ENCODE data around the gene MBD5.

Gene MBD5

DNA sequence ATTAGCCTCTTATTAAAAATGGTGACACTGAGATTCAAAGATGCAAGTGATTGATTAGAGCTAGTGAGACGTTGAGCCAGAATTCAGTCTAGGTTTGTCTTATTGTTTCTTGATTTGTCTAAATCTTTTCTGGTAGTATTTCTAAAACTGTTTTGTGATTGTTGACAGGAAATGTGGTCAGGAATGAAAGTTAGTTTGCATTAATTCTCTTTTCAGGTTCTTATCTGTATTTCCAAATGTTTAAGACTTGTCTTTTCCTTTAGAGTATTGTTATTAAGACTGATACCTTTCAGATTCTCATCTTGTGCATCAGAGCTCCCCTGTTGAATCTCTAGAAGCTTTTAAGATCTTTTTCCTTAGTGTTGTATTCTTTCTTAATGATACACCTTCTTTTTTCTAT lies 89.3 kb downstream of the MBD5 start:
- in situ Hi-C loops (cut with MboI; ENCODE audit: low sequenced_read_pairs), result no loop called here

DNA sequence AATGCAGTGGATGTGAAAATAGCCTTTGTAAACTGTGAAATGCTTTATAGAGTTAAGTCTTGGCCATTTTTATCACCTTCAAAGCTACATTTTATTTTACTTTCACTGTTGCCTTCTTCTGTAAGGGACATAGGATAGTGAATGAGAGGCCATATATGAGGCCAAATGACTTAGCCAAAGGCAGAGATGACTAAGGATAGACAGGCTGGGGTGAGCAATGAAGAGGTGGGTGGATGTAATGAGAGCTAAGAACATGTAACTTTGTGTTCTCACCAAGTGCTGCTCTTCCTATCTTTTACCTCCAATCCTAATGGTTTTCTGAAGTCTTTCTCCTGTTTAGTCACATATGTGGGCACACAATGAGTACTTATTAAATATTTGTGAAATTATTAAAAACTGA lies 101.9 kb downstream of the MBD5 start:
- in situ Hi-C loops (cut with MboI; ENCODE audit: low sequenced_read_pairs), result no loop called here

DNA sequence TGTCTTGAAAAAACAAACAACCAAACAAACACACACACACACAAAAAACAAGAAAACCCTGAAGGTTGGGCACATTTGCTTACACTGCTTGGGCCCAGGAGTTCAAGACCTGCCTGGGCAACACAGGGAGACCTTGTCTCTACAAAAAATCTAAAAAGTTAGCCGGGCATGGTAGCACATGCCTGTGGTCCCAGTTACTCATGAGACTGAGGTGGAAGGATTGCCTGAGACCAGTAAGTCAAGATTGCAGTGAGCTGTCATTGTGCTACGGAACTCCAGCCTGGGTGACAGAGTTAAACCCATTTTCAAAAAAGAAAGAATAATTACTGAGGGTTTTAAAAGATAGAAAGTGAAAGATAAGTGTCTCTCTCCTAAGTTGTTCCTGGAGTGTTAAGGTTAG lies 103.4 kb downstream of the MBD5 start:
- in situ Hi-C loops (cut with MboI; ENCODE audit: low sequenced_read_pairs), result no loop called here

GRCh38 chr2:148130581-148130980 lies 109.7 kb downstream of the MBD5 start:
- in situ Hi-C loops (cut with MboI; ENCODE audit: low sequenced_read_pairs), result no loop called here

- in situ Hi-C loops (cut with MboI; ENCODE audit: low sequenced_read_pairs), result no loop called here
These were observed 111.5 kb downstream of the MBD5 start for GRCh38 chr2:148132412-148132811.

DNA sequence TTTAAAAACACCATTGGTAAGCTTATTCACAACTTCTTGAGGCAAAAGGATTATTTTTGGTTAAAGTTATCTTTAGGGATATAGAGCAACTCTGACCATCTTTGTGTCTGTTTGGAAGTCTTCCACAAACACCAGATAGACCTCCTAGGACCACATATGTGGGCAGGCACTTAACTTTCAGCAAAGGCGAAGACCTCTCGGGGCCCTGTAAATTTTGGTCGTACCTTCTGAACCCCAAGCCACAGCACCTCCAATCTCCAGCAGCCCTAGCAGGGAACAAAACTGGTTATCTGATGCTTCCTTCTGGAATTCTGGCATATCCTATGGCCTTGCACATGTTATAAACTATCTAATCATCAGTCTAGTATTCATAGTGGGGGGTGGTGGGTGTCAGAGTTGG lies 114.8 kb downstream of the MBD5 start:
- in situ Hi-C loops (cut with MboI; ENCODE audit: low sequenced_read_pairs), result no loop called here

DNA sequence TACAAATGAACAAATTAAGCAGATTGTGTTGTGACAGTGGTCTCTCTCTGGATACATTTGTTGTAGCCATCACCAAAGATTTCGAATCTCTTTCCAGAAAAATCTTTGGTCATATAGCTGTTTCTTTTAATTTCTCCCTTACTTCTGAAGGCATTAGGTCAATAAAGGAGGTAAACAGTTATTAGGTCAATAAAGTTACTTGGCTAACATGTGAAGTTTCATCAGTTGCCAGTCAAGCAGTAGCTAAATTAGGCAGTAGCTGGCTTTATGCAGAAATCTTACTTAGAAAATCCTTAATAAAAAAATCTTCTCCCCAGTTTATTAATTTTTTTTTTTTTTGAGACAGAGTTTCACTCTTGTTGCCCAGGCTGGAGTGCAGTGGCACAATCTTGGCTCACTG lies 115.5 kb downstream of the MBD5 start:
- in situ Hi-C loops (cut with MboI; ENCODE audit: low sequenced_read_pairs), result no loop called here

- in situ Hi-C loops (cut with MboI; ENCODE audit: low sequenced_read_pairs), result no loop called here
These were observed 141.1 kb downstream of the MBD5 start for GRCh38 chr2:148161909-148162435.

- in situ Hi-C loops (cut with MboI; ENCODE audit: low sequenced_read_pairs), result no loop called here
These were observed 142.0 kb downstream of the MBD5 start for GRCh38 chr2:148162871-148163270.

DNA sequence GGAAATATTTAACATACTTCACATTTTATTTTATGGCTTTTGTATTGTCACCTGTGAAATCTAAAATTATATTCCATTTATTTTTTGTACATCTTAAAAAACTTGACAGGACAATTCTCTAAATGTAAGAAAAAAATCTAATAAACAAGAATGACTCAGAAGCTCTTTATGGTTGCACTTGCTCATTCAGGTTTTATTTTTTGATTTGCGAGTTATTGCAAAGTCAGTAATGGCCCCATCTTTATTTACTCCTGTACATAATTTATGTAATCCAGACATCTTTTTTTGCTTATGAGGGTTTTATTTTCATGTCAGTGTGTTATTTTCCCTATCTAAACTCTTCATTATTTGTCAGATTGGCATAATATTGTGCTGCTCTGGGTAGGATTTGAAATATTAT lies 145.1 kb downstream of the MBD5 start:
- in situ Hi-C loops (cut with MboI; ENCODE audit: low sequenced_read_pairs), result no loop called here

GRCh38 chr2:148167241-148167766 lies 146.4 kb downstream of the MBD5 start:
- in situ Hi-C loops (cut with MboI; ENCODE audit: low sequenced_read_pairs), result no loop called here

GRCh38 chr2:148167855-148168254 lies 147.0 kb downstream of the MBD5 start:
- in situ Hi-C loops (cut with MboI; ENCODE audit: low sequenced_read_pairs), result no loop called here

DNA sequence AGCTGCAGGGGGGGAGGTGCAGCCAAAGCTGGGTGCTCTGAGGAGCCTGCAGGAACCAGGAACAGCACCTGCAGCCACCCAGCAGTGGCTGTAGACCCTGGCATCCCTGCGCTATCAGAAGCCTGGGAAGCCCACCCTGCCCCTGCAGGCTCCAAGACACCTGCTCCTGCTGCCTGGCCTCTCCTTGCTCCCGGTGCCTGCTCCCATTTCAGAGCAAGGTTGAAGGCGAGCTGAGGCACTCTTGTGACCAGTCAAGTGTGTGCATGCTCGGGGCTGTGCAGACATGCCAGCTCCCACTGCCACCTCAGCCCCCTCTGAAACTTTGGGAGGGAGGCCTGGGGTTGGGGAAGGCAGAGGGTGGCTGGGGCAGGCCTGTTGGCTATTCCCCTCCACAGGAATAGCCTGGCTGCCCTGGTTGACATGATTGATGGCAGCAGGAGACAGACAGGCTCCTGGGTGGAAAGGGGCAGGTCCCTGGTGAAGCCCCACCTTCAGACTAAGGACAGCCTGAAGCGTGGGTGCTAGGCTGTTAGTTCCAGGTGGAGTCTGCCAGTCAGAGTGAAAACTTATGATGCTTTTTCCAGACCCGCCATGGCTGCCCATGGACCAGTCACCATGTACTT lies 151.4 kb downstream of the MBD5 start:
- in situ Hi-C loops (cut with MboI; ENCODE audit: low sequenced_read_pairs), result no loop called here

GRCh38 chr2:148173168-148173567 lies 152.3 kb downstream of the MBD5 start:
- in situ Hi-C loops (cut with MboI; ENCODE audit: low sequenced_read_pairs), result no loop called here

GRCh38 chr2:148177559-148177958 lies 156.7 kb downstream of the MBD5 start:
- in situ Hi-C loops (cut with MboI; ENCODE audit: low sequenced_read_pairs), result no loop called here

DNA sequence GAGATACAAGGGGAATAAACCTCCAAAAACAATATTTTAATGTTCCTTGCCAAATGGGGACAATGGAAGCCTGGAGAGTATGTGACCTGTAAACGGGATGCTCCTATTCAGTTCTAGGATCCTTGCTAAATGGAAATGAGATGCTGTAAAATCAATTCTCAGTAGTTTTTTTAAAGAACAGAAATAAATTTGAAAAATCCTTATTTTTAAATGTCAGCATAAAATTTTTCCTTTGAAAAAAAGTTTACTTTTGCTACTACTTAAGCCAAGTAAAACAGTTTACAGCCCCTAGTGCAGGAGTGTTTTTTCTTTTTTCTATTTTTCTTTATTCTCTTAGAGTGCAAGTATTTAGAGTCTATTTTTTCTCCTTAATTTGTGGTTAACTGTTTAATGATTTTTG lies 158.8 kb downstream of the MBD5 start:
- in situ Hi-C loops (cut with MboI; ENCODE audit: low sequenced_read_pairs), result no loop called here

DNA sequence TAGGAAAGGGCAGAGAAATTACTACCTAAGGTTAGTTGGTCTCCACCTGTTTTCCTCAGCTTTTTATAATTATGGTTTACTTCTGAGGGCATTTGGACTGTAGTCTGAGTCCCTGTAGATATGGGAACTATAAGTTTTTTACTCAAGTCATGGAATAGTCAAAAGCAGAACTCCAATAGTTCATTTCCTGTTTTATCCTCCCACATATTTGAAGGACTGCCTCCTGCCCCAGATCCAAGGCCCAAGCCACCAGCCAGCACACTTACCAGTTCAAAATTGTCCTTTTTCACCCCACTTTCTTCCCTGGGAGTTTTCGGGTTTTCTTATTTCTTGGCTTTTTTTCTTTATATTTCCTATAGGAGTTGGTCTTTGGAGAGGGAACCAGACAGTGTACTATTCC lies 164.1 kb downstream of the MBD5 start:
- in situ Hi-C loops (cut with MboI; ENCODE audit: low sequenced_read_pairs), result no loop called here

DNA sequence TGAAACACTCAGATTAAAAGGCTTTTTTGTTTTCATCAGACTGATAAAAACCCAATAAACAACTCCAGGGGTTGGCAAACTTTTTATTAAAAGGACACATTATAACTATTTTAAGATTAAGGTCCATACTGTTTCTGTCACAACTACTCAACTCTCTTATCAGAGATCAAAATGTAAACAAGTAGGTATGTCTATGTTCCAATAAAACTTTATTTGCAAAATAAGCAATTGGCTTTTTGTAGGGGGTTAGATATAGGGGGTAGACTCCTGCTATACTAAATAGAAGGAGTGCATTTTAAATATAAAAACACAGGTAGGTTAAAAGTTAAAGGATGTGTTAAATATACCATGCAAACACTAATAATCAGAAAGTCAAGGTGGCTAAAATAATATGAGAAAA lies 174.0 kb downstream of the MBD5 start:
- in situ Hi-C loops (cut with MboI; ENCODE audit: low sequenced_read_pairs), result no loop called here

DNA sequence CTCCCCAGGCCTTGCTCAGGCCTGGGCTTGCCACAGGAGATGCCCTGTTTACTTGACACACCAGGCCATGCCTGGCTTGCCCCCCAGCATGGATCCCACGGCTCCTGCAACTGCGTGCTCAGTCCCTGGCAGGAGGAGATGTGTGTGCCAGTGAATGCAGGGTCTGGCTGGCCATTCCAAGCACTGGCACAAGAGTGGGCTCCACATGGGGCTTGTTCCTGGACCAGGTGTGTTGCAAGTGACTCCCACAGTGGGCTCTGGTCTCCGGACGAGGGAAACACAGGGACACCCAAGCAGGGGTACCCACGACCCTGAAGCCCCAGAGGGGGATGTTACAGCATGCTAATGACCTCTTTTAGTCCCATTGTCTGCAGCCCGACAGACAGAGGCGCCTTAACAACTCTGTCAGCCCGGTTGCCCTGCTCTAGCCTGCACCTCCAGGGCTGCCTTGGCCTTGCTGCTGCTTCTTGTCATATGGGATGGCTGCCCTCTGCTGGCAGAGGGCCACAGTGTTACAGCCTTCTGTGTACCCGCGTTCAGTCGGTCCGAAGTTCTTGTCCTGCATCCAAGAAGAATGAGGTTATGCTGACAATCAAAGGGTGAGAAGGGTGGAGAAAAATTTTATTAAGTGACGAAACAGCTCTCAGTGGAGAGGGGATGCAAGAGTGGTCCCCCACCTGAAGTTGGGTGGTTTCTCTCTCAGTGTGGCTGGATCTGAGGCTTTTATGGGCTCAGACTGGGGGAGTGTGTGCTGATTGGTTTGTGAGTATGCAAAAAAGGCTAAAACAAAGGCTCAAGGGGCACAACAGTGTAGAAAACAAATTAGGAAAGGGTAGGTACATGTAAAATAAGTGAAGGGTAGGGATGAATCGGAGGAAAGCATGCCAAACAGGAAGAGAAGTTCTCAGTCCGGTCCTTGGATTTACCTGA lies 180.4 kb downstream of the MBD5 start:
- in situ Hi-C loops (cut with MboI; ENCODE audit: low sequenced_read_pairs), result no loop called here

DNA sequence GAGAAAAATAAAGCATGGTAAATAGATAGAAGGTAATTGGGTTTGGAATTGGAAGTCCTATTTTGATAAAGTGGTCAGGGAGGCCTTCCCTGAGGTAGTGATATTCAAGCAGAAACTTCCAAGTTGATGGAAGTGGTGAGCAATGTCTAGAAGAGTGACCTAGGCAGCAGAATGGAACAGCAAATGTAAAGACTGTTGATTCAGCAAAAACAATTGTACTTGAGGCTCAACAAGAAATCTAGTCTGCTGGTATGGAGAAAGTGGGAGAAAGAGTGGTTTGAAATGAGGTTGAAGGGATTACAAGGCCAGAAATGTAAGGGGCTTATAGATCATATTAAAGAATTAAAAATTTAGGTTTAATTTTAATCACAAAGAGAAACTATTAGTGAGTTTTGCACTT lies 181.3 kb downstream of the MBD5 start:
- in situ Hi-C loops (cut with MboI; ENCODE audit: low sequenced_read_pairs), result no loop called here

DNA sequence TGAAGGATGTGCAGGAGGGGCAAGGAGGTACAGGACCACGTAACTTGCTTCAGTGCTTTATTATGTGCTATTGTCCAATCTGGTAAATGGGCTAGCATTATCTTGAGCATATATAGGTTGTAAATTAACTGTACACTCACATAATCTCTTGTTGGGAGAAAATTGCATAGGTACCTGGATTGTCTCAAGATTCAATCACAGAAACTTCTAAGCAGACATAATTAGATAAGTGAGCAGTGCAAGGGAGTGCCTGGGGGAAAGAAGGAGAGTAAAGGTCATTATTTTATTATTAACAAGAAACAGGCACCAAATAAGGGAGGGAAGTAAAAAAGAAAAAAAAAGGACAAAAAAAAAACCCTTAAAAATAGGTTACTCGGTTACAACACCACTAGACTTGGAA lies 186.2 kb downstream of the MBD5 start:
- in situ Hi-C loops (cut with MboI; ENCODE audit: low sequenced_read_pairs), result no loop called here

GRCh38 chr2:148209603-148210002 lies 188.7 kb downstream of the MBD5 start:
- in situ Hi-C loops (cut with MboI; ENCODE audit: low sequenced_read_pairs), result no loop called here

Measured in HL-60/S4 treated with phorbol 12-myristate 13-acetate at 8.2 ng/mL for 4 days and 3 days (cell line).